Mucosa of descending colon (tissue), 3 donors: ENCODE data around the gene REST. TPM values are rescaled to one million over a fixed set of nuclear protein-coding genes. Genes with fewer than 3 reads are reported as not detected.
"Not testable (repeated sequence)": the region's sequence is repeated elsewhere in the genome, so short reads cannot be mapped to it uniquely, and the experiment has no call there.

ENCODE experiments used
- ATAC-seq: fragments of 200-7000 bp; cut with Tn5 transposase; one replicate; pipeline ENCODE4 v1.9.1; 2020; ENCODE audit warnings: mild to moderate bottlenecking, moderate library complexity
- DNase-seq, 3 donors: peaks; one replicate each; pipeline ENCODE4 v3.0.0-alpha.2; 2020
- H3K36me3 ChIP-seq: fragments of 200-600 bp; one replicate; pipeline ENCODE4 v1.8.0; 2021; ENCODE audit warnings: low read depth, mild to moderate bottlenecking
- H3K4me1 ChIP-seq: fragments of 200-600 bp; one replicate; pipeline ENCODE4 v1.8.0; 2021; ENCODE audit warnings: low read depth, mild to moderate bottlenecking
- H3K4me3 ChIP-seq: fragments of 200-600 bp; one replicate; pipeline ENCODE4 v1.8.0; 2021; ENCODE audit warnings: mild to moderate bottlenecking
- H3K9me3 ChIP-seq: fragments of 200-600 bp; one replicate; pipeline ENCODE4 v1.8.0; 2021; ENCODE audit warnings: mild to moderate bottlenecking
- CTCF ChIP-seq: fragments of 200-600 bp; IDR thresholded peaks from one replicate; pipeline ENCODE4 v1.8.0; 2022; ENCODE audit warnings: antibody characterized with exemption, mild to moderate bottlenecking
- intact Hi-C, 2 donors: fragments of 100-400 bp; cut with DNase I in 1 of 2; cut with micrococcal nuclease in 1 of 2; formaldehyde crosslinking; loops; one replicate each; pipeline versions ENCODE4 v1.11.0 to v1.11.1; 2022; cut with DNase I, micrococcal nuclease
- total RNA-seq, 3 donors: library from RNA; stranded (reverse); fragmentation: NEBNext Ultra II Directional in 2 of 3; extraction: Animal tissue kit (Norgen Biotek cat#: 25700) in 2 of 3; gene quantifications; one replicate each; pipeline versions ENCODE4 v1.2.1 to v1.2.4, GENCODE V29; 2021 to 2023
- donor health status: DM: no; HTN: no; CAD: no; lungs with moderate emphysema.
- donor health status: DM: no; HTN: no; CAD: no.
- donor health status: DM: no; HTN: yes; CAD: no.

REST gene
- total RNA-seq, 3 donors from 2014 or later: 26.8 to 37.6 (median 28.4) TPM

DNA sequence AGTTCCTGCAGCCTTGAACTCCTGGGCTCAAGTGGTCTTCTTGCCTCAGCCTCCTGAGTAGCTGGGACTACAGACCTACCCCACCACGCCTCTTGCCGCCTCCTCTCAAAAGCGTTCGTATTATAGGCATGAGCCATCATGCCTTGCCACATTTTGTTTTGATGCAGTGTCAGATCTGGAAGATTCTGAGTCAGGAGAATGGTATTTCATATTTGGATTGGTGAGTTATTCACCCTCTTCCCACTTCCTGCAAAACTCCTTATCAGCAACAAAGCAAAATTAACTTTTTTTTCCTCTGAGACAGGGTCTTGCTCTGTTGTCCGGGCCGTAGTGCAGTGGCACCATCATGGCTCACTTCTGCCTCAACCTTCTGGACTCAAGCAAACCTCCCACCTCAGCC, 29.6 kb downstream of the REST start:
- ATAC-seq (no peak), DNase-seq (no peak)
- no peaks in the 10 kb centered on the region for H3K4me1 ChIP-seq
- intact Hi-C loops: no loop called here
- no peak for TF ChIP-seq CTCF
- H3K4me3 ChIP-seq: no peak overlapping the region
- H3K9me3 ChIP-seq: no peaks in the 10 kb centered on the region
- H3K36me3 ChIP-seq: no peaks in the 10 kb centered on the region

DNA sequence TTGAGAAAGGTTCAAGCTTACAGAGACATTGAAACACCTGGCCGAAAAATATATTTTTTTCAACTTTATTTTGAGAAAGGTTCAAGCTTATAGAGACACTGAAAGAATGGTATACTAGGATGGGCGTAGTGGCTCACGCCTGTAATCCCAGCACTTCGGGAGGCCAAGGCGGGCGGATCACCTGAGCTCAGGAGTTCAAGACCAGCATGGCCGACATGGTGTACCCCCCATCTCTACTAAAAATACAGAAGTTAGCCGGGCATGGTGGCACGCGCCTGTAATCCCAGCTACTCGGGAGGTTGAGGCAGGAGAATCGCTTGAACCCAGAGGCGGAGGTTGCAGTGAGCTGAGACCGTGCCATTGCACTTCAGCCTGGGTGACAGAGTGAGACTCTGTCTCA, 32.1 kb downstream of the REST start:
- H3K4me1 ChIP-seq, H3K9me3 ChIP-seq, intact Hi-C loops, H3K36me3 ChIP-seq, DNase-seq, H3K4me3 ChIP-seq, ATAC-seq: not testable (repeated sequence)

DNA sequence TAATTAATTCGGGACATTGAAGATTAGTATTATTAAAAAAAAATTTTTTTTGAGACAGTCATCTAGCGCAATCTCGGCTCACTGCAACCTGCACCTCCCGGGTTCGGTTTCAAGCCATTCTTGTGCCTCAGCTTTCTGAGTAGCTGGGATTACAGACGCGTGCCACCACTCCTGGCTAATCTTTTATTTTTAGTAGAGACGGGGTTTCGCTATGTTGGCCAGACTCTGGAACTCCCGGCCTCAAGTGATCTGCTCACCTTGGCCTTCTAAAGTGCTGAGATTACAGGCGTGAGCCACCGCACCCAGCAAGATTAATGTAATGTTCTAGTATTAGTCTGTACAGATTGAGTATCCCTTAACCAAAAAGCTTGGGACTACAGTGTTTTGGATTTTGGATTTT, 32.7 kb downstream of the REST start:
- no peak for TF ChIP-seq CTCF
- ATAC-seq (no peak), DNase-seq (no peak)
- intact Hi-C loops: no loop called here
- Histone ChIP-seq H3K9me3 (no peaks in the 10 kb centered on the region), H3K4me3 (no peak overlapping the region), H3K36me3 (no peaks in the 10 kb centered on the region), H3K4me1 (no peaks in the 10 kb centered on the region)

DNA sequence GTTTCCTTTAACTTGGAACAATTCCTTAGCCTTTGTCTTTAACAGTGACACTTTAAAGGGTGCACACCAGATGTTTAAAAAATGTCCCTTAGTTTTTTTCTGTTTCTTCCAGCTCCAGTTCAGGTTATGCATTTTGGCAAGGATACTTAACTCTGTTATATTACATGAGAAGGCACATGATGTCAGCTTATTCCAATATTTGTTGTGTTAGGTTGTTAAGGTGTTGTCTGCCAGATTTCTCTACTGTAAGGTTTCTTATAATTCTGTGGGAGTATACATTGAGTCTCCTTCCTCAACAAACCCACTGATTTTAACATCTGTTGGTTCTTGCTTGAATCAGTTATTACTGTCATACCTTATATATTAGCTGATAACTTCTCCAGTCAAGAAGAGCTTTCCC, 33.3 kb downstream of the REST start:
- ATAC-seq: no peak
- DNase-seq: no peak
- TF ChIP-seq CTCF: no peak

GRCh38 chr4:56941403-56941802, 33.7 kb downstream of the REST start:
- H3K36me3 ChIP-seq: no peaks in the 10 kb centered on the region
- H3K4me1 ChIP-seq: no peaks in the 10 kb centered on the region
- no peaks in the 10 kb centered on the region for H3K9me3 ChIP-seq
- intact Hi-C loops: no loop called here
- DNase-seq (no peak), ATAC-seq (no peak)
- TF ChIP-seq CTCF: no peak
- H3K4me3 ChIP-seq: no peak overlapping the region

More for the DNA sequence above, 33.3 kb downstream of the REST start:
- no peaks in the 10 kb centered on the region for H3K9me3 ChIP-seq
- H3K4me1 ChIP-seq: no peaks in the 10 kb centered on the region
- intact Hi-C loops: no loop called here
- no peak overlapping the region for H3K4me3 ChIP-seq
- no peaks in the 10 kb centered on the region for H3K36me3 ChIP-seq

- ATAC-seq (no peak), DNase-seq (no peak)
- H3K4me1 ChIP-seq: peaks cover 7% of the 10 kb centered on the region
- no peaks in the 10 kb centered on the region for H3K36me3 ChIP-seq
- TF ChIP-seq CTCF: no peak
- intact Hi-C loops: no loop called here
- no peak overlapping the region for H3K4me3 ChIP-seq
- no peaks in the 10 kb centered on the region for H3K9me3 ChIP-seq
These were observed 46.2 kb downstream of the REST start for GRCh38 chr4:56953680-56954520.
